Kidney (tissue), 14 donors: ENCODE measurements around the gene SCN7A. TPM values are rescaled to one million over a fixed set of nuclear protein-coding genes. Genes with fewer than 3 reads are reported as not detected.

Experiments
- DNase-seq, 5 donors: peaks; one replicate each; pipeline ENCODE4 v3.0.0-alpha.2; 2013 to 2020
- FAIRE-seq: peaks from 2 replicates; lab custom pipeline; 2012; peaks lifted over from hg19 to GRCh38; lab: Jason Lieb, UNC
- H3K27ac ChIP-seq, 2 donors: one replicate each; pipeline ENCODE4 v1.7.0; 2013; ENCODE audit warnings: low read depth in 2 of 2, low read length in 2 of 2, inconsistent platforms in 1 of 2
- H3K27me3 ChIP-seq: one replicate; pipeline ENCODE4 v1.7.1; 2013; ENCODE audit warnings: low read length, inconsistent platforms; ENCODE audit not compliant: control insufficient read depth, insufficient read depth
- H3K36me3 ChIP-seq, 3 donors: one replicate each; pipeline versions ENCODE4 v1.7.0 to v1.7.1; 2013; ENCODE audit warnings: low read length in 3 of 3, control low read depth in 1 of 3, inconsistent platforms in 1 of 3; ENCODE audit not compliant: insufficient read depth in 3 of 3, control insufficient read depth in 2 of 3
- H3K4me1 ChIP-seq, 3 donors: one replicate each; pipeline versions ENCODE4 v1.7.0 to v1.7.1; 2013; ENCODE audit warnings: low read length in 3 of 3, inconsistent platforms in 1 of 3, low read depth in 1 of 3; ENCODE audit not compliant: control insufficient read depth in 2 of 3, insufficient read depth in 2 of 3
- H3K4me3 ChIP-seq, 3 donors: one replicate each; pipeline versions ENCODE4 v1.7.0 to v1.8.1; 2013; ENCODE audit warnings: low read length in 3 of 3, control low read depth in 1 of 3, inconsistent platforms in 1 of 3
- H3K9ac ChIP-seq, 3 donors: one replicate each; pipeline versions ENCODE4 v1.7.0 to v1.7.1; 2013; ENCODE audit warnings: low read length in 3 of 3, control low read depth in 1 of 3, inconsistent platforms in 1 of 3
- H3K9me3 ChIP-seq, 3 donors: one replicate each; pipeline versions ENCODE4 v1.7.0 to v1.7.1; 2013; ENCODE audit warnings: low read length in 3 of 3, control low read depth in 1 of 3, inconsistent platforms in 1 of 3; ENCODE audit not compliant: control insufficient read depth in 2 of 3, insufficient read depth in 1 of 3
- CTCF ChIP-seq: IDR thresholded peaks from 3 replicates; pipeline ENCODE4 v1.5.1; 2012; ENCODE audit warnings: mild to moderate bottlenecking, moderate library complexity, borderline replicate concordance; ENCODE audit not compliant: insufficient read depth; ENCODE audit errors: extremely low read depth
- intact Hi-C: fragments of 100-400 bp; cut with DNase I; formaldehyde crosslinking; loops from one replicate; pipeline ENCODE4 v1.11.1; 2022
- polyA plus RNA-seq: library from polyadenylated mRNA; stranded (reverse); fragments of 350-450 nt; fragmentation: Illumina TruSeq; extraction: RNeasy Lipid Tissue Mini Kit (QIAGEN cat#74804); gene quantifications from one replicate; pipeline ENCODE4 v1.2.3, GENCODE V29; 2014; ENCODE audit warnings: low read depth, low replicate concordance; ENCODE audit not compliant: insufficient read depth
- total RNA-seq: library from RNA; stranded (reverse); fragmentation: NEBNext Ultra II Directional; extraction: Animal tissue kit (Norgen Biotek cat#: 25700); gene quantifications from one replicate; pipeline ENCODE4 v1.2.1, GENCODE V29; 2021
- donor health status: control.
- donor health status: control.
- donor health status: control.
- donor health status: control.
- donor health status: control.
- donor health status: DM: yes; HTN: yes; CAD: no.
- donor health status: Normal renal cell carcinoma (clear cell type).

Gene SCN7A
- total and polyA plus RNA-seq, 2 donors from 2014 or later = 1.9 to 3.6 TPM

DNA sequence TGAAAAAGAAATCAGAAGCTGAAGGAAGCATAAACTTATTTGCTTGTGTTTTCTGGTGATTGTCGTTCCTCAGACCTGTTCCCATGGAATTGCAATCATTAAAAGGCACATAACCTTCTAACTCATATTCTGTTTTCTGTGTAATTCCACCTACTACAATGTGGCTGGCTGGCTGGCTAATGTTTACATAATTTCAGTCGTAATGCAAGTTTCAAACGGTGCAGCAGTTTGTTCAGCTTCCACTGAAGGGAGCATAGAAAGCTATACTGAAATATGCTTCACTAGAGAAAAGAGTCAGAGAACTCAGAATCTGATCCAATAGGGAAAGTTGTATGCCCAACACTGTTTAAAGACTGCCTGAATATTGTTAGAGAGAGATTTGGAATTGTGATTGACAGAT lies 27.1 kb upstream of the SCN7A start:
- H3K9ac ChIP-seq = no peak overlapping the region
- DNase-seq (no peak), FAIRE-seq (no peak)
- intact Hi-C loops = no loop called here
- no peaks in the 10 kb centered on the region for H3K9me3 ChIP-seq
- no peaks in the 10 kb centered on the region for H3K36me3 ChIP-seq
- no peak overlapping the region for H3K27ac ChIP-seq
- H3K4me1 ChIP-seq = no peaks in the 10 kb centered on the region
- no peaks in the 10 kb centered on the region for H3K27me3 ChIP-seq
- TF ChIP-seq CTCF = no peak
- H3K4me3 ChIP-seq = no peak overlapping the region

- Histone ChIP-seq H3K4me3 (no peak overlapping the region), H3K9me3 (no peaks in the 10 kb centered on the region), H3K27me3 (no peaks in the 10 kb centered on the region), H3K36me3 (no peaks in the 10 kb centered on the region), H3K4me1 (no peaks in the 10 kb centered on the region), H3K9ac (no peak overlapping the region), H3K27ac (no peak overlapping the region)
- DNase-seq (no peak), FAIRE-seq (no peak)
- TF ChIP-seq CTCF = no peak
- intact Hi-C loops = no loop called here
These were observed 26.6 kb upstream of the SCN7A start for GRCh38 chr2:166520604-166521003.

DNA sequence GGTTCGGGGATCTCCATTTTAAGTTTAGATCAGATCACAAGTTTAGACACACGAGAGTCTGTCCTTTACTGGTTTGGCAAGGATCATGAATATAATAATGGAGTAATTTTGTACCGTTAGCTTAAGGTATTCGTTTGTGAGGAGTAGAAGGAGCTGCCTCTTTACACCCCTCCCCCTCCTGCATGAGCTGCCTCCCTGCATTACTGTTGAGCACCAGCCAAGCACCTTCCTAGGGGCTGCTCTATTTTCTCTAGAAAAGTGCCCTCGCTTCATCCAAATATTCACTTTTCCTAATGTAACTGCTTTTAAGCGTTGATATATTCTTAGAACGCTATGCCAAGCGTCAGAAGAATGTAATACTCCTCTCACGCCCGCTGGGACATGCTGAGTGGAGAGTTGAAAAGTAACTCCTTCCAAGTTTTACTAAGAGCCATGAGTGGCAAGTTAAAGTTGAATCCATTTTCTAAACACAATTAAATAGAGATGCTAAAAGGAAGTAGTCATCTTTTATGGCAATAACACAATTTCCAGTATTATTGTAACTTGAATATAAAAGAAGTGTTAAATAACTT lies 25.4 kb upstream of the SCN7A start:
- intact Hi-C loops = no loop called here
- no peak overlapping the region for H3K4me3 ChIP-seq
- no peaks in the 10 kb centered on the region for H3K4me1 ChIP-seq
- no peaks in the 10 kb centered on the region for H3K36me3 ChIP-seq
- no peak for DNase-seq
- no peak overlapping the region for H3K27ac ChIP-seq
- H3K9ac ChIP-seq = no peak overlapping the region
- no peak for TF ChIP-seq CTCF
- no peaks in the 10 kb centered on the region for H3K9me3 ChIP-seq
- H3K27me3 ChIP-seq = no peaks in the 10 kb centered on the region
- FAIRE-seq = no peak
